ENCODE measurements around the gene REG4.

The REG4 gene

GRCh38 chr1:119779869-119780356, 31.3 kb downstream of the REG4 start:
- DNase-seq (ENCODE audit: low read depth), result peak; percentile 77

- no peak for DNase-seq (ENCODE audit: low read depth)
Measured at GRCh38 chr1:119778886-119779560, 32.2 kb downstream of the REG4 start.

- DNase-seq (ENCODE audit: low read depth), result no peak
Measured at GRCh38 chr1:119778359-119778758, 32.9 kb downstream of the REG4 start.

- DNase-seq (ENCODE audit: low read depth), result no peak
Measured at GRCh38 chr1:119774746-119775490, 36.3 kb downstream of the REG4 start.

- peak; percentile 27 for DNase-seq (ENCODE audit: low read depth)
Measured at GRCh38 chr1:119773711-119774241, 37.5 kb downstream of the REG4 start.

- DNase-seq (ENCODE audit: low read depth), result no peak
Measured at GRCh38 chr1:119772298-119772697, 39.0 kb downstream of the REG4 start.

- DNase-seq (ENCODE audit: low read depth), result no peak
Measured at GRCh38 chr1:119771770-119772169, 39.5 kb downstream of the REG4 start.

GRCh38 chr1:119771016-119771415, 40.2 kb downstream of the REG4 start:
- DNase-seq (ENCODE audit: low read depth), result no peak

GRCh38 chr1:119768778-119769177, 42.5 kb downstream of the REG4 start, which contains the start of gene HMGCS2:
TSS of gene HMGCS2 (minus strand) at chr1:119768905. CDS start at chr1:119768844, 61 bp downstream.
- DNase-seq (ENCODE audit: low read depth), result no peak

GRCh38 chr1:119767486-119767885, 43.8 kb downstream of the REG4 start:
- no peak for DNase-seq (ENCODE audit: low read depth)

- DNase-seq (ENCODE audit: low read depth), result no peak
Measured at GRCh38 chr1:119766374-119766794, 44.9 kb downstream of the REG4 start.

- no peak for DNase-seq (ENCODE audit: low read depth)
Measured at GRCh38 chr1:119764220-119764619, 47.0 kb downstream of the REG4 start.

- no peak for DNase-seq (ENCODE audit: low read depth)
Measured at GRCh38 chr1:119762953-119763352, 48.3 kb downstream of the REG4 start.

- no peak for DNase-seq (ENCODE audit: low read depth)
Measured at GRCh38 chr1:119762409-119762808, 48.9 kb downstream of the REG4 start.

GRCh38 chr1:119758584-119758983, 52.7 kb downstream of the REG4 start:
- no peak for DNase-seq (ENCODE audit: low read depth)

GRCh38 chr1:119752592-119752991, 58.7 kb downstream of the REG4 start:
- DNase-seq (ENCODE audit: low read depth), result no peak

GRCh38 chr1:119748040-119748439, 63.2 kb downstream of the REG4 start:
- no peak for DNase-seq (ENCODE audit: low read depth)

- DNase-seq (ENCODE audit: low read depth), result peak; percentile 65
Measured at GRCh38 chr1:119747451-119747850, 63.8 kb downstream of the REG4 start.

GRCh38 chr1:119745034-119745433, 66.2 kb downstream of the REG4 start:
- no peak for DNase-seq (ENCODE audit: low read depth)

- no peak for DNase-seq (ENCODE audit: low read depth)
Measured at GRCh38 chr1:119744598-119744942, 66.7 kb downstream of the REG4 start.
